Measurements from ENCODE around the gene RNU6-7.
A peak's percentile ranks its signal among the peaks of the same experiment; 100 is the strongest.

RNU6-7 gene

GRCh38 chr14:32230695-32231280, 28.9 kb downstream of the RNU6-7 start:
- no peak for TF ChIP-seq CTCF (IDR thresholded peaks at IDR 0.05; ENCODE audit: insufficient read depth, low read depth, low read length, missing control alignments)
- H3K4me3 ChIP-seq (ENCODE audit: low read length): no peak overlapping the region
- peak; percentile 59 for DNase-seq (ENCODE audit: low read depth)

DNA sequence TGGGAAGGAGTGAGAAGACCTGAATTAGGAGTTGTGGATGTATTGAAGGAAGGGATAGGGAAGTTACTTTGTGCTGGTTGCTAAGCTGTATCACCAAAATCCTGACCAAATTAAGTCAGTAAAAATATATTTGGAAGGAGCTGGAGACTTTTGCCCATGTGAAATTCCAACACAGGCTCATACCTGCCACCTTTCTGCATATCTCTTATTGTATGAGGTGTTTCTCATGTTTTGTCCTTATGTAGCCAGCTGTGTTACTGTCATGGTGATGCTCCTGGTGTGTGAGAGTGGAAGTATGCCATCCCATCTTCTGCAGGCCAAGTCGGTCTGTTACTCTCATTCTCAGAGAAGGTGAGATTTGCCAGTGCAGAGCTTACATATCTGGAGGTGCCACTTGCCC, 30.6 kb downstream of the RNU6-7 start:
- H3K4me3 ChIP-seq (ENCODE audit: low read length): no peak overlapping the region
- TF ChIP-seq CTCF (IDR thresholded peaks at IDR 0.05; ENCODE audit: insufficient read depth, low read depth, low read length, missing control alignments): no peak
- DNase-seq (ENCODE audit: low read depth): peak; percentile 30

- no peak for TF ChIP-seq CTCF (IDR thresholded peaks at IDR 0.05; ENCODE audit: insufficient read depth, low read depth, low read length, missing control alignments)
- no peak overlapping the region for H3K4me3 ChIP-seq (ENCODE audit: low read length)
- DNase-seq (ENCODE audit: low read depth): no peak
Observed at GRCh38 chr14:32233260-32233659, 31.4 kb downstream of the RNU6-7 start.

DNA sequence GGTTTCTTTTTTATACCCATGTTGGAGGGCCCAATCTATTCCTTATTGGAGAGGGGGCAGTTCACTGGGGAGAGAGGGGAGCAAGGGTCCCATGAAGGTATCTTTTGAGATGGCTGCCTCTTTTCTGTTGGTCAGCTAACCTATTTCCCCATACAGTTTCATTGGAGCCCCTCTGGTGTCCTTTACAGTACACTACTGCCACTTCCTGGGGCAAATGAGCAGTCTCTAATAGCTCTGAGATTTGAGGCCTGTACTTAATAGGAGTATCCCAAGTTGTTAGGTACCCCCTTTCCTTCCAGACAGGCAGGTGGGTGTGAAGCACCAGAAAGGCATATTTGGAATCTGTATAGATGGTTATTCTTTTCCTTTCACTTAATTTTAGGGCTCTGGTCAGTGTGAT, 42.6 kb downstream of the RNU6-7 start:
- TF ChIP-seq CTCF (IDR thresholded peaks at IDR 0.05; ENCODE audit: insufficient read depth, low read depth, low read length, missing control alignments): peak; percentile 12
- no peak overlapping the region for H3K4me3 ChIP-seq (ENCODE audit: low read length)
- DNase-seq (ENCODE audit: low read depth): no peak

GRCh38 chr14:32246751-32247150, 44.9 kb downstream of the RNU6-7 start:
- DNase-seq (ENCODE audit: low read depth): no peak
- TF ChIP-seq CTCF (IDR thresholded peaks at IDR 0.05; ENCODE audit: insufficient read depth, low read depth, low read length, missing control alignments): no peak
- no peak overlapping the region for H3K4me3 ChIP-seq (ENCODE audit: low read length)

DNA sequence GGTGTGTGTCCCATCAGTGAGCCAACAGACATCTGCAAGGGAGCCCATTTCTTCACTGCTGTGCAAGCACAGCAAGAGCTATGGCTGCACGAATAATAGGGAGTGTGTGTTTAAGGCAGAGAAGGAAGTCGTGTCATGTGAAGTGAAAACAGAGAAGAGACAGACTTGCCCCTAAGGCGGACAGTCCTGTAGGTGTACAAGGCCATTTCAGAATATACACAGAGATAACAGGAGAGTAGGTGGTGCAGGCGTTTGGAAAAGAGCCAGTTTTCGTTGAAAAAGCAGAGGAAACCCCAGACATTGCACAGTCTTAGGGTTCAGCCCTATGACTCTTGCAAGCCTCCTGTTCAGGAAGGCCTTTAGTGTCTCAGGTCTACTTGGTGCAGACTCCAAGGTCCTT, 47.5 kb downstream of the RNU6-7 start:
- H3K4me3 ChIP-seq (ENCODE audit: low read length): no peak overlapping the region
- TF ChIP-seq CTCF (IDR thresholded peaks at IDR 0.05; ENCODE audit: insufficient read depth, low read depth, low read length, missing control alignments): no peak
- no peak for DNase-seq (ENCODE audit: low read depth)

DNA sequence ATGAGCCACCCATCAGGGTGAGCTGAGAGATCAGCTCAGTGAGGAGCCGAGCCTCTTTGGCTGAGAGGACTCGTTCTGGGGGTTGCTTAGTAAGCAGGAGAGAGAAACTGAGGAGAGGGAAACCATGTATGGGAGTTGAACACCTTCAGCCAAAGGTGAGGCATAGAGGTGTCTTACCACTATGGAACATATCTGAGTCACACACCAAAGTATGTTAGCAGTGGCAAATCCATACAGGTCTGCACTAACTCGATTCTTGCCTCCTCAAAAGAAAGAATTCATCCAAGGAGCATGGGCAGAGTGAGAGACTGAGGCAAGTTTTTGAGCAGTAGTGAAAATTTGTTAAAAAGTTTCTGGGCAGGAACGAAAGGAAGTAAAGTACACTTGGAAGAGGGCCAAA, 47.9 kb downstream of the RNU6-7 start:
- TF ChIP-seq CTCF (IDR thresholded peaks at IDR 0.05; ENCODE audit: insufficient read depth, low read depth, low read length, missing control alignments): no peak
- DNase-seq (ENCODE audit: low read depth): peak; percentile 78
- no peak overlapping the region for H3K4me3 ChIP-seq (ENCODE audit: low read length)

Data from epithelial cell of esophagus (primary cell).